Measurements from ENCODE around the gene DCAF12L2. TPM values are rescaled to one million over a fixed set of nuclear protein-coding genes. Genes with fewer than 3 reads are reported as not detected.
"Not testable (repeated sequence)": the region's sequence is repeated elsewhere in the genome, so short reads cannot be mapped to it uniquely, and the experiment has no call there.

Gene DCAF12L2
- 0.46 TPM for total RNA-seq

GRCh38 chrX:126165721-126166461 lies at the start of gene DCAF12L2:
TSS of gene DCAF12L2 (minus strand) at chrX:126166289. CDS start at chrX:126165924, 365 bp downstream.
- DNase-seq (ENCODE audit: low spot score) = no peak

DNA sequence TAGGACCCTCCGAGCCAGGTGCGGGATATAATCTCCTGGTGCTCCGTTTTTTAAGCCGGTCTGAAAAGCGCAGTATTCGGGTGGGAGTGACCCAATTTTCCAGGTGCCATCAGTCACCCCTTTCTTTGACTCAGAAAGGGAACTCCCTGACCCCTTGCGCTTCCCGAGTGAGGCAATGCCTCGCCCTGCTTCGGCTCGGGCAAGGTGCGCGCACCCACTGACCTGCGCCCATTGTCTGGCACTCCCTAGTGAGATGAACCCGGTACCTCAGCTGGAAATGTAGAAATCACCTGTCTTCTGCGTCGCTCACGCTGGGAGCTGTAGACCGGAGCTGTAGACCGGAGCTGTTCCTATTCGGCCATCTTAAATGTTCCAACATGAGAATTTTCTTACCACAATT lies 24.8 kb upstream of the DCAF12L2 start:
- DNase-seq (ENCODE audit: low spot score) = not testable (repeated sequence)

DNA sequence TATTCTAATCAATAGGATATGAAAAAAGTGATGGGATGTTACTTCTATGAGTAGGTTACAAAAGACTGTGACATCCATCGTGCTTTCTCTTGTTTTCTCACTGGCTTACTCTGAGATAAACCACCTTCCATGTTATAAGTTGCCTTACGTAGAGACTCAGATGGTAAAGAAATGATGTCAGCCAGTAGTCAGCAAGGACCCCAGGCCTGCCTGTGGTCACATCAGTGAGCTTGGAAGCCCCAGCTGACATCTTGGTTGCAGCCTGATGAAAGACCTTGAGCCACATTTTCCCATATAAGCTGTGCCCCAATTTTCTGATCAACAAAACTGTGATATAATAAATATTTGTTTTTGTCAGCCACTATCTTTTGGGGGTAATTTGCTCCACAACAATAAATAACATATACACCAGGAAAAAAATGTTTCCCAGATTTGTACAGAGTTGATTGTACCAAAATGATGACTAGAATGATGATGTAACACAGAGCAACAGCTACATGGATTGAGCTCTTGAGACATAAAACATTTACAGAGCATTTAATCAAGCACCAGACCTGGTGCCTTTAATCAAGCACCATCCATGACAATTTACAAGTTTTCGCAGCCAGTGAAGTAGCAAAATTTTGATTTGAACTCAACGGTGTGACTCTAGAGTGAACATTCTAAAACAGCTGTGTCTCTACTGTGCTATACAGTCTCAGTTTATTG lies 11.2 kb upstream of the DCAF12L2 start:
- DNase-seq (ENCODE audit: low spot score) = no peak

GRCh38 chrX:126170720-126171119 lies 4.6 kb upstream of the DCAF12L2 start:
- no peak for DNase-seq (ENCODE audit: low spot score)

GRCh38 chrX:126167560-126167959 lies 1.5 kb upstream of the DCAF12L2 start:
- DNase-seq (ENCODE audit: low spot score) = no peak

GRCh38 chrX:126165401-126165720 lies 728 bp downstream of the DCAF12L2 start:
- DNase-seq (ENCODE audit: low spot score) = no peak

- DNase-seq (ENCODE audit: low spot score) = no peak
Measured at GRCh38 chrX:126164689-126165400, 1.2 kb downstream of the DCAF12L2 start.

DNA sequence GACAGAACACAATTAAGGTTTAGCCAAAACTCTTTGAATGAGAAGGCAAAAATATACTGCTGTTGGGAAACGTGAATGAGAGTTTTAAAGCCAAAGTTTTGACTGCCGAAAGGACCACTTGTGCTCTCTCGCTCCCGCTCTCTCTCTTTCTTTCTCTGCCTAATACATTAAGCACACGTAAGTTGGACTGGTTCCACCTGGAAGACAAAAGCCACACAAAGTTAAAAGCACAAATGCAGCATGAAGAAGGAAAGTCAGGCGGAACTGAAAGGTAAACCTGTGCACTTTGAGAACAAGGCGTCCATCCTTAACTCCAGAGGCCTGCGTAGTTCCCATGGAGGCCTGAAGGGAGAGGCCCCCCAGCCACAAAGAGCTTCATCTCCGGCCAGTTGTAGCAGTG lies 1.9 kb downstream of the DCAF12L2 start:
- DNase-seq (ENCODE audit: low spot score) = no peak

- DNase-seq (ENCODE audit: low spot score) = no peak
Measured at GRCh38 chrX:126141014-126141413, 25.1 kb downstream of the DCAF12L2 start.

GRCh38 chrX:126137899-126138298 lies 28.2 kb downstream of the DCAF12L2 start:
- no peak for DNase-seq (ENCODE audit: low spot score)

DNA sequence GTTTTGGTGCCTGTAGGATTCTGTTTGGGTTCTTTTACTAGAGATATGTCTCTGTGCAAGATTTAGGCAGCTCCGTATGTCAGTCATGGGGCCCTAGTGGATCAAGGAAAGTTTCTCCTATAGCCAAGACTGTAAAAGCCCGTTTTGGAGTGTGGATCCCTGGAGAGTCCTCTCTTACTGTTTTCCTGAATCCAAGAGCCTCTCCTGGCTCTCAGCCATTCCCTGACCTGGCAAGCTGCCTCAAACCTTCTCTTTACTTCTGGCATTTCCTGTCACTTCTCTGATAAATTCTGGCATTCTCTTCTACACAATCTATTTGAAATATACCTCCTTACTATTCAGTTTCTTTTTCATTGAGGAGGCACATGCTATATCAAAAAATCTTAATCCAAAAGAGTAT lies 41.4 kb downstream of the DCAF12L2 start:
- no peak for DNase-seq (ENCODE audit: low spot score)
